Nephron (organoid): ENCODE data around the gene OR4D1.
A peak's percentile ranks its signal among the peaks of the same experiment; 100 is the strongest.
"Not testable (repeated sequence)": the region's sequence is repeated elsewhere in the genome, so short reads cannot be mapped to it uniquely, and the experiment has no call there.

Experiments
- H3K27ac Mint-ChIP-seq, 3 experiments: 2 replicates each; pipeline ENCODE4 v1.8.0; 2020; ENCODE audit warnings: mixed read lengths in 3 of 3, mild to moderate bottlenecking in 2 of 3, moderate library complexity in 1 of 3
- H3K27me3 Mint-ChIP-seq: 2 replicates; pipeline ENCODE4 v1.8.0; 2021; ENCODE audit warnings: low read depth, mild to moderate bottlenecking, moderate library complexity, mixed read lengths
- H3K36me3 Mint-ChIP-seq: 2 replicates; pipeline ENCODE4 v1.8.0; 2020; ENCODE audit warnings: low read depth, mixed read lengths
- H3K4me1 Mint-ChIP-seq: 2 replicates; pipeline ENCODE4 v1.8.0; 2020; ENCODE audit warnings: mixed read lengths
- H3K4me3 Mint-ChIP-seq, 3 experiments: 2 replicates each; pipeline ENCODE4 v1.8.0; 2020; ENCODE audit warnings: mild to moderate bottlenecking in 3 of 3, mixed read lengths in 3 of 3, moderate library complexity in 2 of 3
- H3K9me3 Mint-ChIP-seq: 2 replicates; pipeline ENCODE4 v1.8.0; 2020; ENCODE audit warnings: mixed read lengths
- TF ChIP-seq, protein P1 (sequence below), 3 experiments: fragments of 200-600 bp; sonication (generic); IDR thresholded peaks; one replicate each; pipeline ENCODE4 v1.5.0; 2021; ENCODE audit warnings: antibody characterized with exemption in 3 of 3; ENCODE audit not compliant: unreplicated experiment in 3 of 3

Gene OR4D1

GRCh38 chr17:58120195-58120822 is 27.9 kb upstream of the OR4D1 start:
- H3K27me3 Mint-ChIP-seq: peaks cover 28% of the 10 kb centered on the region
- H3K9me3 Mint-ChIP-seq: no peaks in the 10 kb centered on the region
- TF ChIP-seq, protein P1, sequence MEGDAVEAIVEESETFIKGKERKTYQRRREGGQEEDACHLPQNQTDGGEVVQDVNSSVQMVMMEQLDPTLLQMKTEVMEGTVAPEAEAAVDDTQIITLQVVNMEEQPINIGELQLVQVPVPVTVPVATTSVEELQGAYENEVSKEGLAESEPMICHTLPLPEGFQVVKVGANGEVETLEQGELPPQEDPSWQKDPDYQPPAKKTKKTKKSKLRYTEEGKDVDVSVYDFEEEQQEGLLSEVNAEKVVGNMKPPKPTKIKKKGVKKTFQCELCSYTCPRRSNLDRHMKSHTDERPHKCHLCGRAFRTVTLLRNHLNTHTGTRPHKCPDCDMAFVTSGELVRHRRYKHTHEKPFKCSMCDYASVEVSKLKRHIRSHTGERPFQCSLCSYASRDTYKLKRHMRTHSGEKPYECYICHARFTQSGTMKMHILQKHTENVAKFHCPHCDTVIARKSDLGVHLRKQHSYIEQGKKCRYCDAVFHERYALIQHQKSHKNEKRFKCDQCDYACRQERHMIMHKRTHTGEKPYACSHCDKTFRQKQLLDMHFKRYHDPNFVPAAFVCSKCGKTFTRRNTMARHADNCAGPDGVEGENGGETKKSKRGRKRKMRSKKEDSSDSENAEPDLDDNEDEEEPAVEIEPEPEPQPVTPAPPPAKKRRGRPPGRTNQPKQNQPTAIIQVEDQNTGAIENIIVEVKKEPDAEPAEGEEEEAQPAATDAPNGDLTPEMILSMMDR (IDR thresholded peaks at IDR 0.05; ENCODE audit: unreplicated experiment in 3 of 3): no peak
- H3K4me1 Mint-ChIP-seq: no peaks in the 10 kb centered on the region
- H3K4me3 Mint-ChIP-seq: no peak overlapping the region
- H3K27ac Mint-ChIP-seq: no peak overlapping the region
- H3K36me3 Mint-ChIP-seq: no peaks in the 10 kb centered on the region

DNA sequence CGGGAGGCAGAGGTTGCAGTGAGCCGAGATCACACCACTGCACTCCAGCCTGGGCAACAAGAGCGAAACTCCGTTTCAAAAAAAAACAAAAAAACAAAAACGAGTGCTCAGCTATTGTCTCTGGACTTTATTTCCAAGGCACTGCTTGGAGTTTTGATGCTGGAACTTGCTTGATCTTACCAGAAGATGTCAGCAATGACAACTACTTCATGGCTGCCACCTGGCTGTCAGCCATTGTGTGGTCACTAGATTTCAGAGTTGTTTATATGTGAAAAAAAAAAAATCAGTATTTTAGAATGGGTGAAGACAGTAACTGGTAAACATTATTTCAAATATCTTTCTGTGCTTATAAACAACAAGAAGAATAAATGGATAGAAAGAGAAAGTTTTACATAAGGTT is 26.3 kb upstream of the OR4D1 start:
- no peak overlapping the region for H3K27ac Mint-ChIP-seq
- H3K36me3 Mint-ChIP-seq: no peaks in the 10 kb centered on the region
- H3K4me3 Mint-ChIP-seq: no peak overlapping the region
- H3K9me3 Mint-ChIP-seq: no peaks in the 10 kb centered on the region
- TF ChIP-seq, protein P1 (IDR thresholded peaks at IDR 0.05; ENCODE audit: unreplicated experiment in 3 of 3): no peak
- peaks cover 29% of the 10 kb centered on the region for H3K27me3 Mint-ChIP-seq
- no peaks in the 10 kb centered on the region for H3K4me1 Mint-ChIP-seq

DNA sequence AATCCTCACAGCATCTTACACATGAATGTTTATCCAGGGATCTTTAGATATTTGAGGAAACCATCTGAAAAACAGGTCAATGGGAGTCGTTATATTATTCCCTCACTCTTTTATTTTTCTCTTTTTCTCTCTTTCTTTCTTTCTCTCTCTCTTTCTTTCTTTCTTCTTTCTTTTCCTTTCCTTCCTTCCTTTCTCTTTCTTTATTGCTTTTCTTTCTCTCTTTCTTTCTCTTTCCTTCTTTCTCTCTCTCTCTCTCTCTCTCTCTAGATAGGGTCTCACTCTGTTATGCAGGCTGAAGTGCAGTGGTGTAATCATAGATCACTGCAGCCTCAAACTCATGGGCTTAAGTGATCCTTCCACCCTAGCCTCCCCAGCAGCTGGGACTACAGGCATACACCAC is 20.3 kb upstream of the OR4D1 start:
- TF ChIP-seq, protein P1 (IDR thresholded peaks at IDR 0.05; ENCODE audit: unreplicated experiment in 3 of 3): no peak
- no peaks in the 10 kb centered on the region for H3K9me3 Mint-ChIP-seq
- peaks cover 40% of the 10 kb centered on the region for H3K27me3 Mint-ChIP-seq
- no peaks in the 10 kb centered on the region for H3K36me3 Mint-ChIP-seq
- H3K27ac Mint-ChIP-seq: no peak overlapping the region
- no peak overlapping the region for H3K4me3 Mint-ChIP-seq
- H3K4me1 Mint-ChIP-seq: no peaks in the 10 kb centered on the region

DNA sequence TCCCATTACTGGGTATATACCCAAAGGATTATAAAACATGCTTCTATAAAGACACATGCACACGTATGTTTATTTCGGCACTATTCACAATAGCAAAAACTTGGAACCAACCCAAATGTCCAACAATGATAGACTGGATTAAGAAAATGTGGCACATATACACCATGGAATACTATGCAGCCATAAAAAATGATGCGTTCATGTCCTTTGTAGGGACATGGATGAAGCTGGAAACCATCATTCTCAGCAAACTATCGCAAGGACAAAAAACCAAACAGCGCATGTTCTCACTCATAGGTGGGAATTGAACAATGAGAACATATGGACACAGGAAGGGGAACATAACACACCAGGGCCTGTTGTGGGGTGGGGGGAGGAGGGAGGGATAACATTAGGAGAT is 15.5 kb upstream of the OR4D1 start:
- not testable (repeated sequence) for H3K9me3 Mint-ChIP-seq, H3K36me3 Mint-ChIP-seq, H3K27ac Mint-ChIP-seq, H3K4me1 Mint-ChIP-seq, H3K4me3 Mint-ChIP-seq
- H3K27me3 Mint-ChIP-seq: peaks cover 70% of the 10 kb centered on the region

- H3K36me3 Mint-ChIP-seq: peaks cover 4% of the 10 kb centered on the region
Measured at GRCh38 chr17:58136669-58137279, 11.4 kb upstream of the OR4D1 start.

GRCh38 chr17:58141505-58141904 is 6.7 kb upstream of the OR4D1 start:
- Mint-ChIP-seq H3K27me3 (peaks cover 48% of the 10 kb centered on the region), H3K27ac (no peak overlapping the region), H3K9me3 (peaks cover 33% of the 10 kb centered on the region), H3K36me3 (peaks cover 8% of the 10 kb centered on the region), H3K4me3 (no peak overlapping the region), H3K4me1 (no peaks in the 10 kb centered on the region)
- TF ChIP-seq, protein P1 (IDR thresholded peaks at IDR 0.05; ENCODE audit: unreplicated experiment in 3 of 3): no peak

More at GRCh38 chr17:58136669-58137279, 11.4 kb upstream of the OR4D1 start:
- Mint-ChIP-seq H3K4me3 (no peak overlapping the region), H3K27me3 (peaks cover 74% of the 10 kb centered on the region), H3K4me1 (no peaks in the 10 kb centered on the region), H3K9me3 (peaks cover 12% of the 10 kb centered on the region), H3K27ac (no peak overlapping the region)
- TF ChIP-seq, protein P1 (IDR thresholded peaks at IDR 0.05; ENCODE audit: unreplicated experiment in 3 of 3): peak in 1 of 3 experiments; percentile 20

GRCh38 chr17:58143335-58143734 is 4.8 kb upstream of the OR4D1 start:
- not testable (repeated sequence) for H3K27ac Mint-ChIP-seq, H3K36me3 Mint-ChIP-seq, H3K4me1 Mint-ChIP-seq, H3K4me3 Mint-ChIP-seq
- peaks cover 31% of the 10 kb centered on the region for H3K9me3 Mint-ChIP-seq
- peaks cover 45% of the 10 kb centered on the region for H3K27me3 Mint-ChIP-seq
